Calu3 (cell line): Measurements from ENCODE around the gene FCRLB. TPM values are rescaled to one million over a fixed set of nuclear protein-coding genes. Genes with fewer than 3 reads are reported as not detected.

Experiments
- BruUV-seq: library from RNA; stranded (reverse); fragments of 400-500 nt; replicated peaks from 2 replicates; lab custom pipeline; 2021; lab: Mats Ljungman, UMichigan
- CTCF ChIA-PET: fragments of 300-600 bp; sonication (Branson Sonifier 250); formaldehyde crosslinking; loops from one replicate; lab custom pipeline; 2022; ENCODE audit warnings: antibody characterized with exemption; lab: Charles Lee
- DNase-seq: peaks from one replicate; pipeline ENCODE4 v3.0.0; 2022
- H3K27ac Mint-ChIP-seq: one replicate; pipeline ENCODE4 v1.8.0; 2022; ENCODE audit warnings: mixed read lengths; ENCODE audit not compliant: unreplicated experiment
- H3K27me3 Mint-ChIP-seq: one replicate; pipeline ENCODE4 v1.8.0; 2022; ENCODE audit warnings: mixed read lengths; ENCODE audit not compliant: unreplicated experiment
- H3K36me3 Mint-ChIP-seq: one replicate; pipeline ENCODE4 v1.8.0; 2022; ENCODE audit warnings: mild to moderate bottlenecking, moderate library complexity, mixed read lengths; ENCODE audit not compliant: insufficient read depth, unreplicated experiment
- H3K4me1 Mint-ChIP-seq: one replicate; pipeline ENCODE4 v1.8.0; 2022; ENCODE audit warnings: mild to moderate bottlenecking, low read depth, mixed read lengths; ENCODE audit not compliant: unreplicated experiment
- H3K4me3 Mint-ChIP-seq: one replicate; pipeline ENCODE4 v1.8.0; 2022; ENCODE audit warnings: mild to moderate bottlenecking, low read depth, moderate library complexity, mixed read lengths; ENCODE audit not compliant: unreplicated experiment
- H3K9me3 Mint-ChIP-seq: one replicate; pipeline ENCODE4 v1.8.0; 2022; ENCODE audit warnings: low read depth, mixed read lengths; ENCODE audit not compliant: unreplicated experiment
- intact Hi-C: fragments of 100-400 bp; cut with micrococcal nuclease; formaldehyde crosslinking; loops from one replicate; pipeline ENCODE4 v1.10.0; 2022; ENCODE audit not compliant: unreplicated experiment
- total RNA-seq: library from RNA; stranded (reverse); gene quantifications from 2 replicates; pipeline ENCODE4 v1.2.3, GENCODE V29; 2022
- TF ChIP-seq, protein P1 (sequence below): fragments of 200-600 bp; IDR thresholded peaks from one replicate; pipeline ENCODE4 v1.8.0; 2022; ENCODE audit warnings: antibody characterized with exemption; ENCODE audit not compliant: unreplicated experiment

FCRLB gene
- total RNA-seq, 1 experiment from 2014 or later, result 1.9 TPM

DNA sequence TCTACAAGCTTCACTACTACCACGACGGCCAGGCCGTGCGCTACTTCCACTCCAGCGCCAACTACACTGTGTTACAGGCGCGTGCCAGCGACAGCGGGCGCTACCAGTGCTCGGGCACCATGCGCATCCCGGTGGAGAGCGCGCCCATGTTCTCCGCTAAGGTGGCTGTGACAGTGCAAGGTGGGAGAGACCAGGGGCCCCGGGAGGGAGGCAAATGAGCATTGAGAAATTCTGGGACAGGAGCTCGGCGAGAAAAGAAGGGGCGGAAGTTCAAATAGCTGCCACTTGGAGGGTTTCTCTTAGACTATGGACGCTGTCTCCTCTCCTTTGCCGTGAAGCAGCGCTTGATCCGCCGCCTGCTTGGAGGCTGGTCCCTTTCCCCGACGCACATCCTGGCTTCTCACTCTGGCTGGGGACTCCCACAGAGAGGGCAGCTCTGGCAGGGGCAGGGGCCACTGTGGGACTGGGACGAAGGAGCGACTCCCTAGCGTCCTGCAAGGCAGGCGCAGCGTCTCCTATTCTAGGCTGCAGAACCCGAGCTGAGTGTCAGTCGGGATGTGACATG lies 4.6 kb downstream of the FCRLB start:
- TF ChIP-seq, protein P1, sequence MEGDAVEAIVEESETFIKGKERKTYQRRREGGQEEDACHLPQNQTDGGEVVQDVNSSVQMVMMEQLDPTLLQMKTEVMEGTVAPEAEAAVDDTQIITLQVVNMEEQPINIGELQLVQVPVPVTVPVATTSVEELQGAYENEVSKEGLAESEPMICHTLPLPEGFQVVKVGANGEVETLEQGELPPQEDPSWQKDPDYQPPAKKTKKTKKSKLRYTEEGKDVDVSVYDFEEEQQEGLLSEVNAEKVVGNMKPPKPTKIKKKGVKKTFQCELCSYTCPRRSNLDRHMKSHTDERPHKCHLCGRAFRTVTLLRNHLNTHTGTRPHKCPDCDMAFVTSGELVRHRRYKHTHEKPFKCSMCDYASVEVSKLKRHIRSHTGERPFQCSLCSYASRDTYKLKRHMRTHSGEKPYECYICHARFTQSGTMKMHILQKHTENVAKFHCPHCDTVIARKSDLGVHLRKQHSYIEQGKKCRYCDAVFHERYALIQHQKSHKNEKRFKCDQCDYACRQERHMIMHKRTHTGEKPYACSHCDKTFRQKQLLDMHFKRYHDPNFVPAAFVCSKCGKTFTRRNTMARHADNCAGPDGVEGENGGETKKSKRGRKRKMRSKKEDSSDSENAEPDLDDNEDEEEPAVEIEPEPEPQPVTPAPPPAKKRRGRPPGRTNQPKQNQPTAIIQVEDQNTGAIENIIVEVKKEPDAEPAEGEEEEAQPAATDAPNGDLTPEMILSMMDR, result peak; percentile 34
- BruUV-seq, result no TSS peak
- intact Hi-C loops, result loop anchor here (1.0 kb wide), 1 partner anchor 11 kb away; no protein-coding TSS in a partner anchor
- Mint-ChIP-seq H3K27ac (peak overlapping the region; percentile 21), H3K4me1 (peaks cover 66% of the 10 kb centered on the region), H3K4me3 (peak overlapping the region; percentile 80), H3K36me3 (peaks cover 33% of the 10 kb centered on the region), H3K27me3 (no peaks in the 10 kb centered on the region), H3K9me3 (no peaks in the 10 kb centered on the region)
- DNase-seq, result peak; percentile 50
- CTCF ChIA-PET, result interaction anchor here (0.5 to 1.7 kb wide), 5 partner anchors 10 to 80 kb away, joined by 3 to 8 read pairs (median 3); no protein-coding TSS in a partner anchor

DNA sequence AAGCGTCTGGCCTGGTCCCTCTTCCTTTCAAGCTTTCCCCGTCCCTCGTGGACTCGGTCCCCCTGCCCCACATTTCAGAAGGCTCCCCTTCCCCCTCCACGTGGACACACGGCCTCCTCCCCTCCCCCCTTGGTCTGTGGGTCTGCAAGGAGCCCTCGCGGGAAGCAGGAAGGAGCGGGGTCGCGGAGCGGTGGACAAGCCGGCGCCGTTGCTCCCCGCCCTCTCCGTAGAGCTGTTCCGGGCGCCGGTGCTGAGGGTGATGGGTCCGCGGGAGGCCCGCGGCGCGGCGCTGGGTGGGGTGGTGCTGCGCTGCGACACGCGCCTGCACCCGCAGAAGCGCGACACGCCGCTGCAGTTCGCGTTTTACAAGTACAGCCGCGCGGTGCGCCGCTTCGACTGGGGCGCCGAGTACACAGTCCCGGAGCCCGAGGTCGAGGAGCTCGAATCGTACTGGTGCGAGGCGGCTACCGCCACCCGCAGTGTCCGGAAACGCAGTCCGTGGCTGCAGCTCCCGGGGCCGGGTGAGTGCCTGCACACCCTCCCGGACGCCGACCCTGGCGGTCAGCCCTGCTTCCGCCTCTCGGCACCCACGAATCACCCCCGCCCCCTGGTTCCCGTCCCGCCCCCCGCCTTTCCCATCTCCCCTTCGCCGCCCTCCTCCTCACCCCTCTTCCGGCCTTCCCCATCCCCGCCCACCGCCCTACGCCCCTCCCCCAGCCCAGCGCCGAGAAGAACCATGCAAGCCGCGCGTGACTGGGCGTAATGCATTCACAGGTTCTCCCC lies 5.3 kb downstream of the FCRLB start:
- peak overlapping the region; percentile 21 for H3K27ac Mint-ChIP-seq
- H3K4me1 Mint-ChIP-seq, result peaks cover 67% of the 10 kb centered on the region
- DNase-seq, result peak; percentile 89
- H3K9me3 Mint-ChIP-seq, result no peaks in the 10 kb centered on the region
- TSS peak; percentile 75 for BruUV-seq
- CTCF ChIA-PET, result interaction anchor here (0.5 to 1.7 kb wide), 6 partner anchors 10 to 25 kb away, joined by 3 to 8 read pairs (median 4); no protein-coding TSS in a partner anchor
- H3K36me3 Mint-ChIP-seq, result peaks cover 33% of the 10 kb centered on the region
- intact Hi-C loops, result no loop called here
- H3K27me3 Mint-ChIP-seq, result no peaks in the 10 kb centered on the region
- TF ChIP-seq, protein P1, result no peak
- peak overlapping the region; percentile 80 for H3K4me3 Mint-ChIP-seq

DNA sequence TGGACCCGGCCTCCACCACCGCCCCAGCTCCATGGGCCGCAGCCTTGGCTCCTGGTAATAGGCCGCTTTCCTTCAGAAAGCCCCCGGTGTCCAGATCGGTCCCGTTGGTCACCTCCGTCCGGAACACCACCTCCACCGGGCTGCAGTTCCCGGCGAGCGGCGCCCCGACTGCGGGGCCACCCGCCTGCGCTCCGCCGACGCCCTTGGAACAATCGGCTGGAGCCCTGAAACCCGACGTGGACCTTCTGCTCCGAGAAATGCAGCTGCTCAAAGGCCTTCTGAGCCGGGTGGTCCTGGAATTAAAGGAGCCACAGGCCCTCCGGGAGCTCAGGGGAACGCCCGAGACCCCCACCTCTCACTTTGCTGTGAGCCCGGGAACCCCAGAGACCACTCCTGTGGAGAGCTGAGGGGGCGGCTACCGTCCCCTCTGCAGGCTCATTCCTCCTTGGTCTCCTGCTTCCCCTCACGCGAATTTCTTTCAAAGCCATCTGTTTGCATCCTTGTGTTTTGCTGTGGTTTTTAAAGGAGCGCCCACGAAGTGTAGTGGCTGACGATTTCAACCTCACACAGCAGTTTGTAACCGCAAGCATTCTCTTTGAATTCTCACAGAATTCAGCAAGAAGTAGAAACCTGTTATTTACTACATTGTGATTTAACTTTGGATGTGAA lies 6.0 kb downstream of the FCRLB start:
- Mint-ChIP-seq H3K4me3 (peak overlapping the region; percentile 80), H3K36me3 (peaks cover 33% of the 10 kb centered on the region), H3K27me3 (no peaks in the 10 kb centered on the region), H3K27ac (peak overlapping the region; percentile 69), H3K4me1 (peaks cover 67% of the 10 kb centered on the region), H3K9me3 (no peaks in the 10 kb centered on the region)
- no peak for DNase-seq
- intact Hi-C loops, result no loop called here
- TF ChIP-seq, protein P1, result no peak
- TSS peak; percentile 96 for BruUV-seq
- CTCF ChIA-PET, result interaction anchor here (0.6 to 1.7 kb wide), 3 partner anchors 9 to 12 kb away, joined by 5 to 8 read pairs (median 6); no protein-coding TSS in a partner anchor
